CD4-positive, alpha-beta T cell (primary cell): ENCODE results near the gene NINL. TPM values are rescaled to one million over a fixed set of nuclear protein-coding genes. Genes with fewer than 3 reads are reported as not detected.
"Not testable (repeated sequence)": the region's sequence is repeated elsewhere in the genome, so short reads cannot be mapped to it uniquely, and the experiment has no call there.

Source experiments
- ATAC-seq: fragments of 200-7000 bp; cut with Tn5 transposase; one replicate; pipeline ENCODE4 v1.10.0; 2022; ENCODE audit warnings: mild to moderate bottlenecking; ENCODE audit not compliant: poor library complexity
- CTCF ChIA-PET: fragments of 350-600 bp; sonication (Branson Sonifier 250); formaldehyde crosslinking; loops from one replicate; lab custom pipeline; 2021; ENCODE audit warnings: antibody characterized with exemption, inconsistent platforms; lab: Charles Lee
- POLR2A ChIA-PET: fragments of 350-600 bp; sonication (Branson Sonifier 250); formaldehyde crosslinking; loops from one replicate; lab custom pipeline; 2021; ENCODE audit warnings: antibody characterized with exemption, inconsistent platforms; lab: Charles Lee
- DNase-seq, 14 experiments: peaks; one replicate each; pipeline ENCODE4 v3.0.0-alpha.2; 2013 to 2020; ENCODE audit warnings: mixed read lengths in 2 of 14
- H3K27ac ChIP-seq, 2 donors: one replicate each; pipeline versions ENCODE4 v1.5.1 to v1.7.0; 2013; ENCODE audit warnings: low read length in 2 of 2, low read depth in 1 of 2, mild to moderate bottlenecking in 1 of 2
- H3K27me3 ChIP-seq, 2 experiments: 1 replicate in 1 of 2; 2 replicates in 1 of 2; pipeline versions ENCODE4 v1.6.1 to v1.7.0; 2013; ENCODE audit warnings: low read length in 2 of 2, control low read depth in 1 of 2, mild to moderate bottlenecking in 1 of 2, moderate library complexity in 1 of 2; ENCODE audit not compliant: insufficient read depth in 2 of 2, control insufficient read depth in 1 of 2
- H3K36me3 ChIP-seq: one replicate; pipeline ENCODE4 v1.6.1; 2013; ENCODE audit warnings: low read length, control low read depth; ENCODE audit not compliant: insufficient read depth
- H3K4me1 ChIP-seq: one replicate; pipeline ENCODE4 v1.6.1; 2013; ENCODE audit warnings: low read length, control low read depth; ENCODE audit not compliant: insufficient read depth
- H3K4me3 ChIP-seq: one replicate; pipeline ENCODE4 v1.5.1; 2013; ENCODE audit warnings: mild to moderate bottlenecking, low read length, moderate library complexity
- H3K9me3 ChIP-seq, 2 experiments: 1 replicate in 1 of 2; 2 replicates in 1 of 2; pipeline versions ENCODE4 v1.6.1 to v1.7.0; 2013; ENCODE audit warnings: low read length in 2 of 2, mild to moderate bottlenecking in 2 of 2, control low read depth in 1 of 2, moderate library complexity in 1 of 2; ENCODE audit not compliant: control insufficient read depth in 1 of 2, insufficient read depth in 1 of 2
- H3K27ac Mint-ChIP-seq: one replicate; pipeline ENCODE4 v1.8.0; 2020; ENCODE audit warnings: mixed read lengths
- H3K27me3 Mint-ChIP-seq: one replicate; pipeline ENCODE4 v1.8.0; 2021; ENCODE audit warnings: mixed read lengths
- H3K36me3 Mint-ChIP-seq: one replicate; pipeline ENCODE4 v1.8.0; 2021; ENCODE audit warnings: low read depth, mixed read lengths
- H3K4me1 Mint-ChIP-seq: one replicate; pipeline ENCODE4 v1.8.0; 2021; ENCODE audit warnings: low read depth, mixed read lengths
- H3K4me3 Mint-ChIP-seq: one replicate; pipeline ENCODE4 v1.8.0; 2020; ENCODE audit warnings: mild to moderate bottlenecking, mixed read lengths
- H3K9me3 Mint-ChIP-seq: one replicate; pipeline ENCODE4 v1.8.0; 2020; ENCODE audit warnings: mixed read lengths
- CTCF ChIP-seq: fragments of 200-600 bp; IDR thresholded peaks from one replicate; pipeline ENCODE4 v1.8.0; 2022; ENCODE audit warnings: antibody characterized with exemption, mild to moderate bottlenecking
- intact Hi-C, 2 experiments: fragments of 100-400 bp; cut with DNase I in 1 of 2; cut with micrococcal nuclease in 1 of 2; formaldehyde crosslinking; loops; one replicate each; pipeline versions ENCODE4 v1.15.1 to v1.9.0; 2023 to 2025; cut with DNase I, micrococcal nuclease
- polyA plus RNA-seq, 2 donors: library from polyadenylated mRNA; unstranded; fragments of 120-200 nt; gene quantifications; one replicate each; pipeline ENCODE4 v1.2.1, GENCODE V29; 2013
- total RNA-seq, 174 experiments: library from RNA in 2 of 174; stranded (reverse) in 2 of 174; gene quantifications; one replicate each; pipeline ENCODE4 v1.2.3 and lab custom pipeline; 2021 to 2026

Gene NINL
- 1 to 10 TPM; 2.7 to 4.0 TPM for total RNA-seq
- 1.5 TPM for polyA plus RNA-seq (2013, experiment 1 of 2)
- polyA plus RNA-seq (2013, experiment 2 of 2): 1.3 TPM
- total RNA-seq (lab: John Stamatoyannopoulos, UW): 0.96 to 35.4 (median 6.1) reads per million in 172 experiments

- H3K4me3 ChIP-seq: peak within 1 kb of the TSS; percentile 34
- CTCF ChIA-PET: no interaction called here
- Mint-ChIP-seq H3K27ac (peak within 1 kb of the TSS; percentile 53), H3K9me3 (no peaks in the 10 kb centered on the region), H3K27me3 (peaks cover 8% of the 10 kb centered on the region), H3K4me1 (peaks cover 10% of the 10 kb centered on the region), H3K4me3 (peak within 1 kb of the TSS; percentile 84), H3K36me3 (no peaks in the 10 kb centered on the region)
- H3K9me3 ChIP-seq: no peaks in the 10 kb centered on the region
- ATAC-seq (peak; percentile 89), DNase-seq (peak; percentile 4 to 69 (median 38))
- H3K27me3 ChIP-seq: no peaks in the 10 kb centered on the region
- H3K27ac ChIP-seq: no peak within 1 kb of the TSS
- H3K36me3 ChIP-seq: no peaks in the 10 kb centered on the region
- peaks cover 7% of the 10 kb centered on the region for H3K4me1 ChIP-seq
- TF ChIP-seq CTCF: no peak
- POLR2A ChIA-PET: interaction anchor here (1.4 kb wide), 1 partner anchor 10 kb away, joined by 4 read pairs; no protein-coding TSS in a partner anchor
- intact Hi-C loops: loop anchor here (5.0 kb wide), 2 partner anchors 112 to 167 kb away; partner anchors contain the start of gene ZNF337 (in 1 of the 2)
These were observed at the start of gene NINL for GRCh38 chr20:25584905-25585704. TSS of gene NINL (minus strand) at chr20:25585531. CDS start at chr20:25526587, 58,944 bp downstream.

GRCh38 chr20:25632940-25633790, 47.8 kb upstream of the NINL start:
- H3K36me3 Mint-ChIP-seq: peaks cover 39% of the 10 kb centered on the region
- no peak overlapping the region for H3K27ac Mint-ChIP-seq
- H3K27ac ChIP-seq: no peak overlapping the region
- ChIA-PET POLR2A (no interaction called here), CTCF (no interaction called here)
- intact Hi-C loops: no loop called here
- H3K9me3 ChIP-seq: peaks cover 3 to 14% of the 10 kb centered on the region in 2 experiments
- no peak for TF ChIP-seq CTCF
- no peak for ATAC-seq
- H3K36me3 ChIP-seq: no peaks in the 10 kb centered on the region
- no peaks in the 10 kb centered on the region for H3K4me1 ChIP-seq
- H3K4me3 Mint-ChIP-seq: no peak overlapping the region
- no peak overlapping the region for H3K4me3 ChIP-seq
- H3K27me3 Mint-ChIP-seq: no peaks in the 10 kb centered on the region
- DNase-seq: no peak
- no peaks in the 10 kb centered on the region for H3K4me1 Mint-ChIP-seq
- H3K27me3 ChIP-seq: no peaks in the 10 kb centered on the region
- peaks cover 8% of the 10 kb centered on the region for H3K9me3 Mint-ChIP-seq

GRCh38 chr20:25630615-25631014, 45.3 kb upstream of the NINL start:
- H3K27me3 Mint-ChIP-seq, H3K9me3 ChIP-seq, H3K36me3 ChIP-seq, H3K4me1 Mint-ChIP-seq, H3K4me3 ChIP-seq, POLR2A ChIA-PET, intact Hi-C loops, H3K27ac ChIP-seq, H3K27me3 ChIP-seq, ATAC-seq, CTCF ChIA-PET, H3K27ac Mint-ChIP-seq, H3K4me3 Mint-ChIP-seq, DNase-seq, H3K9me3 Mint-ChIP-seq, H3K4me1 ChIP-seq: not testable (repeated sequence)
- peaks cover 21% of the 10 kb centered on the region for H3K36me3 Mint-ChIP-seq
